Hepatocyte (in vitro differentiated cells): ENCODE data around the gene PRRX1. TPM values are rescaled to one million over a fixed set of nuclear protein-coding genes. Genes with fewer than 3 reads are reported as not detected.

Source experiments
- DNase-seq: peaks from one replicate; pipeline ENCODE4 v3.0.0-alpha.2; 2016; ENCODE audit warnings: low spot score
- H2AFZ ChIP-seq: fragments of 200-600 bp; sonication (generic); 2 replicates; pipeline ENCODE4 v1.6.0; 2016; ENCODE audit warnings: antibody characterized with exemption, mild to moderate bottlenecking
- H3K27ac ChIP-seq: fragments of 200-600 bp; sonication (generic); 2 replicates; pipeline ENCODE4 v1.5.1; 2016; ENCODE audit warnings: mild to moderate bottlenecking
- H3K27me3 ChIP-seq: fragments of 200-600 bp; sonication (generic); 2 replicates; pipeline ENCODE4 v1.6.1; 2016
- H3K36me3 ChIP-seq: fragments of 200-600 bp; sonication (generic); replicated peaks from 2 replicates; pipeline ENCODE4 v1.5.1; 2016; ENCODE audit warnings: low read depth; ENCODE audit not compliant: insufficient read depth
- H3K4me1 ChIP-seq: fragments of 200-600 bp; sonication (generic); 2 replicates; pipeline ENCODE4 v1.5.1; 2016; ENCODE audit warnings: mild to moderate bottlenecking, moderate library complexity; ENCODE audit not compliant: insufficient read depth
- H3K4me2 ChIP-seq: fragments of 200-600 bp; sonication (generic); 2 replicates; pipeline ENCODE4 v1.6.0; 2016
- H3K4me3 ChIP-seq: fragments of 200-600 bp; sonication (generic); 2 replicates; pipeline ENCODE4 v1.5.1; 2016; ENCODE audit warnings: mild to moderate bottlenecking
- H3K79me2 ChIP-seq: fragments of 200-600 bp; sonication (generic); 2 replicates; pipeline ENCODE4 v1.6.0; 2017; ENCODE audit warnings: mild to moderate bottlenecking
- H3K9me2 ChIP-seq: fragments of 200-600 bp; sonication (generic); replicated peaks from 2 replicates; pipeline ENCODE4 v1.6.0; 2017; ENCODE audit warnings: mild to moderate bottlenecking; ENCODE audit not compliant: insufficient read depth
- H3K9me3 ChIP-seq: fragments of 200-600 bp; sonication (generic); 2 replicates; pipeline ENCODE4 v1.5.1; 2016; ENCODE audit warnings: low read depth, mild to moderate bottlenecking
- H4K20me1 ChIP-seq: fragments of 200-600 bp; sonication (generic); 2 replicates; pipeline ENCODE4 v1.6.0; 2016; ENCODE audit warnings: mild to moderate bottlenecking; ENCODE audit not compliant: insufficient read depth, poor library complexity, severe bottlenecking
- CTCF ChIP-seq: fragments of 200-600 bp; sonication (generic); IDR thresholded peaks from 2 replicates; pipeline ENCODE4 v1.5.1; 2016; ENCODE audit warnings: antibody characterized with exemption, mild to moderate bottlenecking; ENCODE audit not compliant: poor library complexity
- EZH2 ChIP-seq: fragments of 200-600 bp; sonication (generic); IDR thresholded peaks from 2 replicates; pipeline ENCODE4 v1.6.1; 2016; ENCODE audit warnings: antibody characterized with exemption, mild to moderate bottlenecking, borderline replicate concordance
- EZH2phosphoT487 ChIP-seq: fragments of 200-600 bp; sonication (generic); IDR thresholded peaks from one replicate; pipeline ENCODE4 v1.6.1; 2018; ENCODE audit warnings: antibody characterized with exemption, mild to moderate bottlenecking, low read depth, moderate library complexity; ENCODE audit not compliant: unreplicated experiment, severe bottlenecking
- WGBS: methylation state at CpG from one replicate; pipeline ENCODE4 v1.1.6; 2016; ENCODE audit warnings: low lambda C conversion rate; ENCODE audit errors: missing lambda C conversion rate; 5-methylcytosine and 5-hydroxymethylcytosine counted together
- polyA plus RNA-seq: library from polyadenylated mRNA; unstranded; fragments of >200 nt; fragmentation: Nextera tagmentation; extraction: Ambion mirVana; gene quantifications from 2 replicates; pipeline ENCODE4 v1.2.1, GENCODE V29; 2016
- total RNA-seq: library from RNA; depleted of rRNA; stranded (reverse); fragments of >200 nt; gene quantifications from 2 replicates; pipeline ENCODE4 v1.2.3, GENCODE V29; 2014

PRRX1 gene
- total and polyA plus RNA-seq, 2 experiments from 2014 or later = 9.8 to 42.3 TPM

- no peaks in the 10 kb centered on the region for H3K9me2 ChIP-seq
- H3K4me2 ChIP-seq = no peak overlapping the region
- no peak overlapping the region for H3K27ac ChIP-seq
- no peak overlapping the region for H3K4me3 ChIP-seq
- TF ChIP-seq EZH2 = no peak
- no peak for TF ChIP-seq CTCF
- no peak for TF ChIP-seq EZH2phosphoT487
- peaks cover 7% of the 10 kb centered on the region for H3K4me1 ChIP-seq
- H3K9me3 ChIP-seq = peaks cover 4% of the 10 kb centered on the region
- WGBS = 85% methylated on average over 5 of the region's 5 CpGs
- DNase-seq = no peak
- no peaks in the 10 kb centered on the region for H3K79me2 ChIP-seq
- no peaks in the 10 kb centered on the region for H4K20me1 ChIP-seq
- H2AFZ ChIP-seq = no peak overlapping the region
- no peaks in the 10 kb centered on the region for H3K27me3 ChIP-seq
- no peaks in the 10 kb centered on the region for H3K36me3 ChIP-seq
These were observed 64.0 kb downstream of the PRRX1 start for GRCh38 chr1:170727963-170728362.

GRCh38 chr1:170729225-170730002, 65.5 kb downstream of the PRRX1 start:
- Histone ChIP-seq H3K9me3 (peaks cover 3% of the 10 kb centered on the region), H3K4me1 (peaks cover 7% of the 10 kb centered on the region), H3K27ac (no peak overlapping the region), H3K4me3 (no peak overlapping the region), H3K4me2 (no peak overlapping the region), H3K27me3 (no peaks in the 10 kb centered on the region), H3K79me2 (no peaks in the 10 kb centered on the region), H4K20me1 (no peaks in the 10 kb centered on the region), H3K9me2 (no peaks in the 10 kb centered on the region), H3K36me3 (no peaks in the 10 kb centered on the region), H2AFZ (no peak overlapping the region)
- TF ChIP-seq CTCF (no peak), EZH2 (no peak), EZH2phosphoT487 (no peak)
- WGBS = 77% methylated on average over 6 of the region's 6 CpGs
- no peak for DNase-seq

DNA sequence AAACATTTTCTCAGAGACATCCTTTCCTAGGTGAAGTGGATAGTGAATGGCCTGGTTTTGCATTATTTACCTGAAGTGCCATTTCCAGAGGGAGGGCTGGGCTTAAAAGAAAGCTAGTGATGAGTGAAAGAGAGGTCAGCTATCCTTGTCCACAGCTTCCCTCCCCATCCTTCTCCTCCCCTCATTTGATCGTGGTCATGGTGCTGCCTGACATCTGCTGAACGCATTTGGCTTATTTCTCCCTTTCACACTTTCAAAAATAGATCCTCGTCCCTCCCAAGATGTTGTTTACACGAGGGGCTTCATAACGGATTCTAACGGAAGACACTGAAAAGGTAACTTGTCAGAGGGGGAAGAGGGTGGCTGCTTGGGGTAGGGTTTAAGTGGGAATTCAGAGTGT, 66.1 kb downstream of the PRRX1 start:
- no peak overlapping the region for H3K4me2 ChIP-seq
- H3K36me3 ChIP-seq = no peaks in the 10 kb centered on the region
- no peak for TF ChIP-seq EZH2phosphoT487
- TF ChIP-seq CTCF = no peak
- H4K20me1 ChIP-seq = no peaks in the 10 kb centered on the region
- H3K27ac ChIP-seq = no peak overlapping the region
- no peaks in the 10 kb centered on the region for H3K79me2 ChIP-seq
- no peaks in the 10 kb centered on the region for H3K9me2 ChIP-seq
- H2AFZ ChIP-seq = no peak overlapping the region
- peaks cover 7% of the 10 kb centered on the region for H3K4me1 ChIP-seq
- H3K4me3 ChIP-seq = no peak overlapping the region
- DNase-seq = no peak
- no peaks in the 10 kb centered on the region for H3K9me3 ChIP-seq
- WGBS = 50% methylated on average over 6 of the region's 6 CpGs
- no peaks in the 10 kb centered on the region for H3K27me3 ChIP-seq
